ENCODE results near the gene HSPB6.
A peak's percentile ranks its signal among the peaks of the same experiment; 100 is the strongest.

HSPB6 gene

DNA sequence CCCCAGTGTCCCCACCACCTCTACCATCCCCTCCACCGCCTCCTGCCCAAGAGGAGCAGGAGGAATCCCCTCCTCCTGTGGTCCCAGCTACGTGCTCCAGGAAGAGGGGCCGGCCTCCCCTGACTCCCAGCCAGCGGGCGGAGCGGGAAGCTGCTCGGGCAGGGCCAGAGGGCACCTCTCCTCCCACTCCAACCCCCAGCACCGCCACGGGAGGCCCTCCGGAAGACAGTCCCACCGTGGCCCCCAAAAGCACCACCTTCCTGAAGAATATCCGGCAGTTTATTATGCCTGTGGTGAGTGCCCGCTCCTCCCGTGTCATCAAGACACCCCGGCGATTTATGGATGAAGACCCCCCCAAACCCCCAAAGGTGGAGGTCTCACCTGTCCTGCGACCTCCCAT is 36.2 kb downstream of the HSPB6 start:
- Mint-ChIP-seq H3K27me3 (no peaks in the 10 kb centered on the region), H3K27ac (no peak overlapping the region), H3K36me3 (ENCODE audit: insufficient read depth) (peaks cover 61% of the 10 kb centered on the region), H3K4me3 (no peak overlapping the region), H3K9me3 (no peaks in the 10 kb centered on the region), H3K4me1 (ENCODE audit: low read depth in 2 of 2) (peaks cover 25 to 31% of the 10 kb centered on the region in 2 donors)
- DNase-seq (no peak), ATAC-seq (replicated peaks) (no peak)

DNA sequence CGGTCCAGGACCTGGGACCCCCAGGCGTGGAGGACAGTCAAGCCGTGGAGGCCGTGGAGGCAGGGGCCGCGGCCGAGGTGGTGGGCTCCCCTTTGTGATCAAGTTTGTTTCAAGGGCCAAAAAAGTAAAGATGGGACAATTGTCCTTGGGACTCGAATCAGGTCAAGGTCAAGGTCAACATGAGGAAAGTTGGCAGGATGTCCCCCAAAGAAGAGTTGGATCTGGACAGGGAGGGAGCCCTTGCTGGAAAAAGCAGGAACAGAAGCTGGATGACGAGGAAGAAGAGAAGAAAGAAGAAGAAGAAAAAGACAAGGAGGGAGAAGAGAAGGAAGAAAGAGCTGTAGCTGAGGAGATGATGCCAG is 36.7 kb downstream of the HSPB6 start:
- Mint-ChIP-seq H3K27ac (no peak overlapping the region), H3K36me3 (ENCODE audit: insufficient read depth) (peaks cover 56% of the 10 kb centered on the region), H3K9me3 (no peaks in the 10 kb centered on the region), H3K4me3 (no peak overlapping the region), H3K4me1 (ENCODE audit: low read depth in 2 of 2) (peaks cover 26 to 32% of the 10 kb centered on the region in 2 donors), H3K27me3 (no peaks in the 10 kb centered on the region)
- ATAC-seq (replicated peaks) (no peak), DNase-seq (no peak)

DNA sequence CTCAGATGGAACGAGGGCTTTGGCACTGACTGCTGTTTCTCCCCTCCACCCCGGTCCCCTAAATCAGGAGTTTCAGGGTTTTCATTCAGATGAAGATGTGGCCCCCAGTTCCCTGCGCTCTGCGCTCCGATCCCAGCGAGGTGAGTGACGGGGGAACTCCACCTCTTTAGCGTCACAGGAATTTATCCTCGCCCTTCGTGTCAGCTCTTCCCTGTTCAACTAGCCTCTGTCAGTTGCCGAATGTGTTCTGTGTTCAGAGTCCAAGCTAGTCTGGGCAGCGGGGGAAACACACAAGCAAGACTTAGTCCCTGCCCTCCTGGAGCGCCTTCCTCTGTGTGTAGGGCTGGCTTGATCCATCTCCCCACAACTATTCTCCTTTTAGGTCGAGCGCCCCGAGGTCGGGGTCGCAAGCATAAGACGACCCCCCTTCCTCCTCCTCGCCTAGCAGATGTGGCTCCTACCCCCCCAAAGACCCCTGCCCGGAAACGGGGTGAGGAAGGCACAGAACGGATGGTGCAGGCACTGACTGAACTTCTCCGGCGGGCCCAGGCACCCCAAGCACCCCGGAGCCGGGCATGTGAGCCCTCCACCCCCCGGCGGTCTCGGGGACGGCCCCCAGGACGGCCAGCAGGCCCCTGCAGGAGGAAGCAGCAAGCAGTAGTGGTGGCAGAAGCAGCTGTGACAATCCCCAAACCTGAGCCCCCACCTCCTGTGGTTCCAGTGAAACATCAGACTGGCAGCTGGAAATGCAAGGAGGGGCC is 37.2 kb downstream of the HSPB6 start:
- Mint-ChIP-seq H3K27ac (peak overlapping the region in 1 of 2 donors; percentile 62), H3K27me3 (no peaks in the 10 kb centered on the region), H3K36me3 (ENCODE audit: insufficient read depth) (peaks cover 53% of the 10 kb centered on the region), H3K4me1 (ENCODE audit: low read depth in 2 of 2) (peaks cover 31 to 36% of the 10 kb centered on the region in 2 donors), H3K9me3 (no peaks in the 10 kb centered on the region), H3K4me3 (peak overlapping the region; percentile 86 to 87)
- no peak for ATAC-seq (replicated peaks)
- DNase-seq = no peak

DNA sequence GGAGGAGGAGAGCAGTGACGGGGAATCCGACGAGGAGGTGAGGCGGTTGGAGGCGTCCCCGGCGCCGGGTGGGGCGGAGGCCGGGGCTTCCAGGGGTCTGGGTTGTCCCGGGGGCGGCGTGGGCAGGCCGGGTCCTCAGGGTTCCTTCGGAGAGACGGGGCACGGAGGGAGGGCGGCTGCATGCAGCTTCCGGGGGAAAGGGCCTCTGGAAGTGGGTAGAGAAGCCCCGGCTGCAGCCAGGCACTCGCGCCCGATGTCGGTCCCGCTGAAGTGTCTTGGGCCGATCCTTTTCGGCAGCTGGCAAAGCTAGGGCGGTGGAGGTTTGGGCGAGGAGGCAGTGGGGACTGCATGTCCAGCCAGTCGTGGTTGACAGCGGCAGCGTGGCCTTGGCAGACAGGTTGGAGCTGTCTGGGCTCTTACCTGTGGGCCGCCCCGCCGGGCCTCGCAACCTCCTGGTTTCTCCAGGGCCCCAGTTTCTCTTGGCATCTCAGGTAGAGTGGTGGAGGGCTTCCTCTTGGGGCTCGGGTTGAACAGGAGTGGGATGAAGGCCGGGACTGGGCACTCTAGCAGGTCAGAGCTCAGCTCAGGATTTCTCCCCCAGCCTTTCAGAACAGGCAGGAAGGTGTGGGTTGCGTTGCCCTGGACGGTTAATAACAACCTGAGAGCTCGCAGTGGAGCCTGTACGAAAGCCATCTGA is 38.3 kb downstream of the HSPB6 start:
- Mint-ChIP-seq H3K4me1 (ENCODE audit: low read depth in 2 of 2) (peaks cover 41 to 47% of the 10 kb centered on the region in 2 donors), H3K27ac (peak overlapping the region; percentile 72 to 89), H3K4me3 (peak overlapping the region; percentile 86 to 87), H3K36me3 (ENCODE audit: insufficient read depth) (peaks cover 48% of the 10 kb centered on the region), H3K27me3 (peaks cover 0 to 5% of the 10 kb centered on the region in 2 donors), H3K9me3 (no peaks in the 10 kb centered on the region)
- ATAC-seq (replicated peaks) (no peak), DNase-seq (peak in 2 of 3 experiments; percentile 27 to 38)

DNA sequence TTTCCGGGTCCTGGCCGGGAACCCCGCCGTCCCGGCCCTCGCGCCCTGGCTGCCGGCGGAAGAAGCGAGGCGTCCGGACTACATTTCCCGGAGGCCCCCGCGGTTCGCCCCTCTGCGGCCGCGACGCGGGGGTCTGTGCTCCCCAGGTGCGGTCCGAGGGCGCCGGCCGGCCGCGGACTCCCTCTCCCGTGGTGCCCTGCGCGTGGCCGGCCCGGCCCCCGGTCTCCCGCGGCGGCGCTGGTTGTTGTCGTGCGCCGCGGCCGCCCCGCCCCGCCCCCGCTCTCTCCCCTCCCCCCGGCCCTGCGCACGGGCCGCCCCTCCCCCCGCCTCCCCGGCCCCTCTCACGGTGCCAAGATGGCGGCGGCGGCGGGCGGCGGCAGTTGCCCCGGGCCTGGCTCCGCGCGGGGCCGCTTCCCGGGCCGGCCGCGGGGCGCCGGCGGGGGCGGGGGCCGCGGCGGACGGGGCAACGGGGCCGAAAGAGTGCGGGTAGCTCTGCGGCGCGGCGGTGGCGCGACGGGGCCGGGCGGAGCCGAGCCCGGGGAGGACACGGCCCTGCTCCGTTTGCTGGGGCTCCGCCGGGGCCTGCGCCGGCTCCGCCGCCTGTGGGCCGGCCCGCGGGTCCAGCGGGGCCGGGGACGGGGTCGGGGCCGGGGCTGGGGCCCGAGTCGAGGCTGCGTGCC is 39.0 kb downstream of the HSPB6 start, which contains the start of gene KMT2B:
Gene KMT2B (plus strand): TSS at position 339 of the 680 bp plus-strand sequence. CDS start 16 bp downstream, at position 355.
- Mint-ChIP-seq H3K27ac (peak within 1 kb of the TSS; percentile 91 to 96), H3K4me3 (peak within 1 kb of the TSS; percentile 89 to 91), H3K27me3 (peaks cover 0 to 7% of the 10 kb centered on the region in 2 donors), H3K4me1 (ENCODE audit: low read depth in 2 of 2) (peaks cover 48 to 54% of the 10 kb centered on the region in 2 donors), H3K9me3 (no peaks in the 10 kb centered on the region), H3K36me3 (ENCODE audit: insufficient read depth) (peaks cover 44% of the 10 kb centered on the region)
- ATAC-seq (replicated peaks) (peak; percentile 33), DNase-seq (no peak)

DNA sequence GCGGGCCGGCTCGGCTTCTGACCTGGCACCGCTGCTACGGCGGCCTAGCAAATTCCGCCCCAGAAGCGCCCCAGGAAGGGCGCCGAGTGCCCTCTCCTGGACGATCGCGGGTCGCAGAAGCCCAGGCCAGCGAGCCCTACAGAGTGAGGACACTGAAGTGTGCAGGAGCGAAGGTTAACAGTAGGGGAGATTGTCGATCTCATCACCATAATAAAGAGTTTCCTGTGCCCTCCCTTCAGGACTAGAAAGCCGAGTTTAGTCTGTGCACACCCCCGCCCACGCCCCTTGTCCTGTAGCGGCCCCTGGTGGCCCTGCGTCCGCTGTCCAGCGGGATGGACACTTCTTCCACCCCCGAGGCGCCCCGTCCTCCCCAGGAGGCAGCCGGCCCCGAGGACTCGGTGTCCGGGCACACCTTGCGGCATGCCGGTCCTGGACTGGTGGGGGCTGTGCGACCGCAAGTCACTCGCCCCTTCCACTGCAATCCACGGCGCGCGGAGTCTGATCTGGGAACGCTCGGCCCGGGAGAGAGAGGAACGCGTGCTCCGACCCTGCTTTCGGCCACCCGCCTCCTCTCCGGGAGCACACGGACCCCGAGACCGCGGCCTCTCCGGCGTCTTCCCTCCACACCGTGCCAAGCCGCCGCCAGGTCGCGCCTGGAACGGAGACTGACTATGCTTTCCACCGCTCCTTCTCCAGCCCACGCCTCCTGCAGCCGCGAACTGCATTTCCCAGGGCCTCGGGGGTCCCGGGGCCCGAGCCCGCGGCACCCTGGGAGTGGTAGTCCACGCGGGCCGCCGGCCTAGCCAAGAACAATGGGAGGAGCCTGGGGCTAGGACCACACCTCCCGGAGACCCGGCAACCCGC is 39.8 kb downstream of the HSPB6 start:
- Mint-ChIP-seq H3K4me1 (ENCODE audit: low read depth in 2 of 2) (peaks cover 51 to 62% of the 10 kb centered on the region in 2 donors), H3K36me3 (ENCODE audit: insufficient read depth) (peaks cover 37% of the 10 kb centered on the region), H3K9me3 (no peaks in the 10 kb centered on the region), H3K27ac (peak overlapping the region; percentile 91 to 96), H3K27me3 (peaks cover 0 to 7% of the 10 kb centered on the region in 2 donors), H3K4me3 (peak overlapping the region; percentile 89 to 91)
- ATAC-seq (replicated peaks) (peak; percentile 81), DNase-seq (peak; percentile 92 to 96 (median 94))

DNA sequence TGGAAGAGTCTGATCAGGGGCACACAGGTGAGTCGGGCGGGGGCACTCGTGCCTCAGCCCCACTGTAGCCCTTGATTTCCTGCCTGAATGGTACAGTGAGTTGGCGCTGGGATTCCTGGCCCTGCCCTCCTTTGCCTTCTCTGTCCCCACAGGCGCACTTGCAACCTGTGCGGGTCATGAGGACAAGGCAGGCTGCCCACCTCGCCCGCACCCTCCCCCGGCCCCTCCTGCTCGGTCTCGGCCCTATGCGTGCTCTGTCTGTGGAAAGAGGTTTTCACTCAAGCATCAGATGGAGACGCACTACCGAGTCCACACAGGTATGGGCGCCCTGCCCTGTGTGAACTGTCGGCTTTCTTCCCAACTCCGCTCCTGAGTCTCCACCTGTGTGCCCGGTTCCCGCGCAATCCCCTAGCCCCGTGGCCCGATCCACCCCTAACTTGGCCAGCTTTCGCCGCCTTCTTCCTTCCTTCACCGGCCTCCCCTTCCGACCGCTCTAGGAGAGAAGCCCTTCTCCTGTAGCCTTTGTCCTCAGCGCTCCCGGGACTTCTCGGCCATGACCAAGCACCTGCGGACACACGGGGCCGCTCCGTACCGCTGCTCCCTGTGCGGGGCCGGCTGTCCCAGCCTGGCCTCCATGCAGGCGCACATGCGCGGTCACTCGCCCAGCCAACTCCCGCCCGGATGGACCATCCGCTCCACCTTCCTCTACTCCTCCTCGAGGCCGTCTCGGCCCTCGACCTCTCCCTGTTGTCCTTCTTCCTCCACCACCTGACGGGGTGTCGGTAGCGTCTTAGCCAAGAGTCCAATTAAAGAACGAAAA is 40.6 kb downstream of the HSPB6 start:
- H3K27me3 Mint-ChIP-seq = peaks cover 0 to 7% of the 10 kb centered on the region in 2 donors
- H3K36me3 Mint-ChIP-seq (ENCODE audit: insufficient read depth) = peaks cover 28% of the 10 kb centered on the region
- H3K4me1 Mint-ChIP-seq (ENCODE audit: low read depth in 2 of 2) = peaks cover 55 to 61% of the 10 kb centered on the region in 2 donors
- peak overlapping the region; percentile 91 to 96 for H3K27ac Mint-ChIP-seq
- ATAC-seq (replicated peaks) = no peak
- DNase-seq = no peak
- H3K4me3 Mint-ChIP-seq = peak overlapping the region; percentile 89 to 91
- H3K9me3 Mint-ChIP-seq = no peaks in the 10 kb centered on the region

DNA sequence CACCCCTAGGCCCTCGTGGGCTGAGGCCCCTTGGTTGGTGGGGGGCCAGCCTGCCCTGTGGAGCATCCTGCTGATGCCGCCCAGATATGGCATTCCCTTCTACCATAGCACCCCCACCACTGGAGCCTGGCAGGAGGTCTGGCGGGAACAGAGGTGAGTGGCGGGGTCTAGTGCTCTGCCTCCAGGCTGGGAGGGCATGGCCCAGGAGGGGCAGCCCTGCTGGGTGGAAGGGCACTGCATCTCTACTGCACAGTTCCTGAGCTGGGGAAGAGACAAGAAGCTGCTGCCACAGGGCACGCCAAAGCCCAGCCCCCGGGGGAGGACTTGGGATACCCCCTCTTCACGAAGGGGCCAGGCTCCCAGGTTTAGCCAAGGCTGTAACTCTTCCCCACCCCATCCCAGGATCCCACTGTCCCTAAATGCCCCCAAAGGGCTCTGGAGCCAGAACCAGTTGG is 41.4 kb downstream of the HSPB6 start:
- DNase-seq = no peak
- Mint-ChIP-seq H3K4me1 (ENCODE audit: low read depth in 2 of 2) (peaks cover 58 to 63% of the 10 kb centered on the region in 2 donors), H3K4me3 (peak overlapping the region in 1 of 2 donors; percentile 89), H3K9me3 (no peaks in the 10 kb centered on the region), H3K36me3 (ENCODE audit: insufficient read depth) (peaks cover 22% of the 10 kb centered on the region), H3K27ac (peak overlapping the region; percentile 91 to 96), H3K27me3 (peaks cover 0 to 7% of the 10 kb centered on the region in 2 donors)
- ATAC-seq (replicated peaks) = no peak

DNA sequence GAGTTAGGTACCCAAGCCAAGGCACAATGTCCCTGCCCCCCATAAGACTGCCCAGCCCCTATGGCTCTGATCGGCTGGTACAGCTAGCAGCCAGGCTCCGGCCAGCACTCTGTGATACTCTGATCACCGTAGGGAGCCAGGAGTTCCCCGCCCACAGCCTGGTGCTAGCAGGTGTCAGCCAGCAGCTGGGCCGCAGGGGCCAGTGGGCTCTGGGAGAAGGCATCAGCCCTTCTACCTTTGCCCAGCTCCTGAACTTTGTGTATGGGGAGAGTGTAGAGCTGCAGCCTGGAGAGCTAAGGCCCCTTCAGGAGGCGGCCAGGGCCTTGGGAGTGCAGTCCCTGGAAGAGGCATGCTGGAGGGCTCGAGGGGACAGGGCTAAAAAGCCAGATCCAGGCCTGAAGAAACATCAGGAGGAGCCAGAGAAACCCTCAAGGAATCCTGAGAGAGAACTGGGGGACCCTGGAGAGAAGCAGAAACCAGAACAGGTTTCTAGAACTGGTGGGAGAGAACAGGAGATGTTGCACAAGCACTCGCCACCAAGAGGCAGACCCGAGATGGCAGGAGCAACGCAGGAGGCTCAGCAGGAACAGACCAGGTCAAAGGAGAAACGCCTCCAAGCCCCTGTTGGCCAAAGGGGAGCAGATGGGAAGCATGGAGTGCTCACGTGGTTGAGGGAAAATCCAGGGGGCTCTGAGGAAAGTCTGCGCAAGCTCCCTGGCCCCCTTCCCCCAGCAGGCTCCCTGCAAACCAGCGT is 42.1 kb downstream of the HSPB6 start:
- Mint-ChIP-seq H3K36me3 (ENCODE audit: insufficient read depth) (peaks cover 18% of the 10 kb centered on the region), H3K9me3 (no peaks in the 10 kb centered on the region), H3K27ac (peak overlapping the region; percentile 93 to 94), H3K27me3 (peaks cover 0 to 7% of the 10 kb centered on the region in 2 donors), H3K4me3 (peak overlapping the region; percentile 78 to 89), H3K4me1 (ENCODE audit: low read depth in 2 of 2) (peaks cover 56 to 63% of the 10 kb centered on the region in 2 donors)
- no peak for DNase-seq
- no peak for ATAC-seq (replicated peaks)

DNA sequence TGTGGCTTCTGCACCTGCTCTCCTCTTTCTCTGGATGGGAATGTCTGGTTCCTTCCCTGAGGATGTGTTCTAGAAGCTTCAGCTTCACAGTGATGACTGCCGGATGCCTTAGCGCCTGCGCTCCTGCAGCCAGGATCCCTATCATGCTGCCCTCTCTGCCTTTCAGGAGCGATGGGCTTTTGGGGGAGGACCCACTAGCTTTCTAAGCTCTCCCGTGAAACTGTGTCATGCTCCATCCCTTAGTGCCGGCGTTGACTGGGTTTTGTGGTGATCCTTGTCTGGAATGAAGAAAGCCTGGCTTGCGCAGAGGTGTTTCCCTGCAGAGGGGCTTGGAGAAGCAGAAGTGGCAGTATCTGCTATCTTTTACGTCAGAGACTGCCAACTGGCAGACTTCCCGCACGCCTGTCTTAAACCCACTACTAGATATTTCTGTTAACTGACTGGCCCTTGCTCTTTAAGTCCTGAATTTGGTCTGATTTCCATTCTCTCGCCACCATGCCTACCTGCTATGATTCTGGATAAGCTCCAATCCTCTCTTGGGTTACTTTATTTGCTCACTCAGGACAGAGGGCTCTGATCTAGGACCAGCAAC is 42.8 kb downstream of the HSPB6 start:
- H3K4me3 Mint-ChIP-seq = peak overlapping the region; percentile 78 to 89
- no peaks in the 10 kb centered on the region for H3K9me3 Mint-ChIP-seq
- peaks cover 0 to 7% of the 10 kb centered on the region in 2 donors for H3K27me3 Mint-ChIP-seq
- peaks cover 18% of the 10 kb centered on the region for H3K36me3 Mint-ChIP-seq (ENCODE audit: insufficient read depth)
- no peak for DNase-seq
- no peak for ATAC-seq (replicated peaks)
- peaks cover 50 to 58% of the 10 kb centered on the region in 2 donors for H3K4me1 Mint-ChIP-seq (ENCODE audit: low read depth in 2 of 2)
- H3K27ac Mint-ChIP-seq = peak overlapping the region; percentile 93 to 94

DNA sequence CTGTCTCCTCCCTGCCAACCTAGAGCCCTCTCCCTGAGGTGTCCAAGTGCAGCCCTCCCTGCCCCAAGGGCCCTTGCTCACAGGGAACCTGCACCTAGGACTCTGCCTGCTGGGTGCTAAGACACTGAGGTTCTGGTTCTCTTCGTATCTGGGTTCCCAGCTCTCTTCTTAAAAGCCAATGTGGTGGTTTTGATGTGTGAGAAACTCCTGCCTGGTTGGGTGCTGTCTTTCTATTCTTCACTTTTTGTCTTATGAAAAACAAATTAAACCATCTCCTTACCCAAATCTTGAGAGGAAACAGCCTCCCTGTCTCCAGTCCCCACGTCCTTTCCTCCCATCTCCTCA is 43.4 kb downstream of the HSPB6 start:
- Mint-ChIP-seq H3K4me3 (peak overlapping the region; percentile 78 to 89), H3K27me3 (peaks cover 0 to 7% of the 10 kb centered on the region in 2 donors), H3K36me3 (ENCODE audit: insufficient read depth) (peaks cover 18% of the 10 kb centered on the region), H3K27ac (peak overlapping the region; percentile 93 to 94), H3K9me3 (no peaks in the 10 kb centered on the region), H3K4me1 (ENCODE audit: low read depth in 2 of 2) (peaks cover 49 to 54% of the 10 kb centered on the region in 2 donors)
- ATAC-seq (replicated peaks) (no peak), DNase-seq (no peak)
